Measurements from ENCODE around the gene CYBRD1.
"Not testable (repeated sequence)": the region's sequence is repeated elsewhere in the genome, so short reads cannot be mapped to it uniquely, and the experiment has no call there.

CYBRD1 gene

DNA sequence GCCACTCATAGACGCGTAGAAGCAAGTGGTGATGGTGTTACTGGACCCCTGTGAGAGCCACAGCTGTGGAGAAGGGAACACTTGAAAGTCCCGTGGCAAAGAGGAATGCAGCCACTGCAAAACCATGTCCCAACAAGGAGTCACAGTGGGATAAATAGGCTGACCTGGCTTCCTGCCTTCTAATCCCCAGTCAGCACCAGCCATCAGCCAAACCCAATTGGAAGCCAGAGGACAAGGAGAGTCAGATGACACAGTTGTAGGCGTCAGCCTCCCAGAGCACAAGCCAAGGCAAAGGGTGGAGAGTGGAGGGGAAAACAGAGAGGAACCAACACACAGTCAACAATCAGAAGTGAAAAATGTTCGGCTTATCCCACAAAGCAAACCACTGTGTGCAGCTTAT, 5.5 kb upstream of the CYBRD1 start:
- no peak for DNase-seq

DNA sequence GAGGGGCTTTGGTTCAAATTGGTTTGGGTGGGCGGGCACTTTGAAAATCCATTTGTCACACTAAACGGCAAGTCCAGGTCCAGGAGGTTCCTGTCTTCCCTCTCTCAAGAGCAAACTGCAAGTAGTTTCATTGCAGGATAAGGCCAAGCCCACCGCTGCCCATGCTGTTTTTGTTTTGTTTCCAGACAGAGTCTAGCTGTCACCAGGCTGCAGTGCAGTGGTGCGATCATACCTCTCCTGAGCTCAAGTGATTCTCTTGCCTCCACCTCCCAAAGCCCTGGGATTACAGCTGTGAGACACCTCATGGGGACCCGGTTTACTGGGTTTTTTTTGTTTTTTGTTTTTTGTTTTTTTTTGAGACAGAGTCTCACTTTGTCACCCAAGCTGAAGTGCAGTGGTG, 1.8 kb upstream of the CYBRD1 start:
- DNase-seq = no peak

DNA sequence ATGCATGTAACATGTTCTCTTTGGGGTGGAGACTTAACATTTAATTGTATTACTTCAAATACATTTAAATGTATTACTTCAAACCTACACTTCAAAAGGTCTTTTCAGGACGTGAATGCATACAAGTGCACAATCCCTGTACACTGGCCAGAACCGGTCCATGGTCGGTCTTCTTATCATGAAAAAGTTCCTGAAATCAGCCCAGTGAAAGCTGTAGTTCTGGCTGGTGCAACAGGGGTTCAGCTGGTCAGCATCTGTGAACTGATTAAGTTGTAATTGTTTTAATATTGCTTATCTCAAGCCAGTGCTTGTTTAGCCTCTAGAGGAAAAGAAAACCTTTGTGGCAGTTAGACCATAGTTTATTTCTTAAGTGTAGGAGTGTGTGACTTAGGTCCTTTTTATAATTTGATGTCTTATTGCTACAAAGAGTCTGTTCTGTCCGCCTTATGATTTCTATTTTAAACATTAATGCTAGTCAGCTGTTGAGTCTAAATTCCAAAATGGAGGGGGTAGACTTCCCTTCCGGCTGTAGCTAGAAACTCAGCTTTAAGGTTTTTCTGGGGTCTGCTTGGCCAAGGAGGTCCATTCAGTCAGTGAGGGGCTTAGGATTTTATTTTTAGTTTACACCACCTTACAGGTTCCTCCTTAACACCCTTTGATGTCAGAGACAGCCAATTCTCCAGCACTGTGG, 768 bp upstream of the CYBRD1 start:
- no peak for DNase-seq

DNA sequence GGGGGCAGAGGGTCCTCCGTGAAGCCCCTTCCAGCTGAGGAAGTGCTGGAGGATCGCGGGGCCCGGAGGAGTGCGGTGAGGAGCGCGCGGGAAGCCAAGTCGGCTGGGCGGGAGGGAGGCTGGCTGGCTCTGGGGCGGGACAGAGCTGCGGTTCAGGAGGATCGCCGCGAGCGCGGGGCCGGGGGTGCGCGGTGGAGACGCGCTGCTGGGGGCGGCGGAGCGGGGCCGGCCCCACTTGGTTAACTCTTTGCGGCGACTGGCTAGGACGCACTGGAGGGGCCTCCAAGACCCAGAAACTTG, 464 bp downstream of the CYBRD1 start:
- no peak for DNase-seq

DNA sequence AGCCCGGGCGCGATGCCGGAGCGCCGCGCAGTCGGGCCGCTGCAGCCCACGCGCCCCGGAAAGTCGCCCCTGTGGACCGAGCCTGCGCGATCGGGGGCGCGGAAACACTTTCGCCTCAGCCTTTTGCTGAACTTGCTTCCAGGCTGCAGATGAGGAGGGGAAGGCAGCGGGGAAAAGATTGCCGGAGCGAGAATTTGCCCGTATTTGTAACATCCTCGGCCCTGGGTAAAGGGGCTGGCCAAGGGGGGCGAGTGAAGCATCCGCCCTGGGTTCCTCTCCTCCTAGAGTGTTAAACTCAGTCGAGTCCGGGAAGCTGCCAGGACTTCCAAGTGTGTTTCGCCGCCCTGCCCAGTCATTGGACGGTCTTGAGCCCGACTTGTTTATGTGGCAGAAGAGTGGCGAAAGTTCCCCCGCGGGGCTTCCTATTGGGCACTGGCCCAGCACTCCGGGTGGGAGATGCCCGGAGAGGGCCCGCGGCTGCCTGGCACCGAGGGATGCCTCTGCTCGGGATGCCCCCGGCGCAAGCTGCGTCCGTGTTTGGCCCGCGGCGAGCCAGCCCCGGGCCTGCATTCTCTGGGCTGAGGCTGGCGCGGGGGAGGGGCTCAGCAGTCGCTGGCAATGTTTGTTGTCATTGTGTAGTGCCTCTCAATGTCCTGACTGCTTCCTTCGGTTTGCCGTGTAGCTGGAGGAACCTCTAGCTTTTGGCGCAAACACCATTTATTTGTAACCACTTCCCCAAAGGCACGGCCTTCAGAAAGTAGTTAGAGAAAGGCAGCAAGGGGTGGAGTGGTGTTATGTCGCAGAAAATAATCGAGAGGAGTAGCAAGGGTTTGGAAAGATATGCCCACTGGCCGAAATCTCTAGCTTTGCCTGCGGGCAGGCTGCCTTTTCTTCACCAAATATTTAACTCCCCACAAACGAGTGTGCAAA, 1.1 kb downstream of the CYBRD1 start:
- DNase-seq = no peak

DNA sequence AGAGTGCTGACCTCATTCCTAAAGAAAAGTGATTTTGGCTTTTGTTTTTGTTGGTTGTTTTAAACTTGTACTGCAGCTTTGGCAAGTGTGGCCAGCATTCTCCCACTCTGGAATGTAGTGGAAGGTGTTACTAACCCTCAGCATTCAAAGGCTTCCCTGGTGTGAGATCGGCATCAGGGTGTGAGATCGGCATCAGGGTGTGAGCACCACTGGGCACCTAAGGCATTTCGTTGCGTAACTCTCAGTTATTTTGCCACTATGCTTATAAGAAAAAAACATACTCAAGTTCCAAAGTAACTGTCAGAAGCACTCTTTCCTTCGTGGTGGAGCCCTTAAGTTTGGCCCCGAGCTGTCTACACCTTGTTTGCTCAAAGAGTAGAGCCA, 1.7 kb downstream of the CYBRD1 start:
- DNase-seq = no peak

DNA sequence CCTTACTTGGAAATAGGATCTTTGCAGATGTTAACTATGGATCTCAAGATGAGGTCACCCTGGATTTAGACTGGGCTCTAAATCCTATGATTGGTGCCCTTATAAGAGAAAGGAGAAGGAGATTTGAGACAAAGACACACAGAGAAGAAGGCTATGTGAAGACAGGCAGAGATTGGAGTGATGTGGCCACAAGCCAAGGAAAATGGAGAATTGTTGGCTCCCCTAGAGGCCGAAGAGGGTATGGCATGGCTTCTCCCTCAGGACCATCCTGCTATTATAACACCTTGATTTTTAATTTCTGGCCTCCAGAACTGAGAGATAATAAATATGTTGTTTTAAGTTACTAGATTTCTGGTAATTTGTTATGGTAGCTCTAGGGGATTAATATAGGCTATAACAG, 7.6 kb downstream of the CYBRD1 start:
- DNase-seq = no peak

DNA sequence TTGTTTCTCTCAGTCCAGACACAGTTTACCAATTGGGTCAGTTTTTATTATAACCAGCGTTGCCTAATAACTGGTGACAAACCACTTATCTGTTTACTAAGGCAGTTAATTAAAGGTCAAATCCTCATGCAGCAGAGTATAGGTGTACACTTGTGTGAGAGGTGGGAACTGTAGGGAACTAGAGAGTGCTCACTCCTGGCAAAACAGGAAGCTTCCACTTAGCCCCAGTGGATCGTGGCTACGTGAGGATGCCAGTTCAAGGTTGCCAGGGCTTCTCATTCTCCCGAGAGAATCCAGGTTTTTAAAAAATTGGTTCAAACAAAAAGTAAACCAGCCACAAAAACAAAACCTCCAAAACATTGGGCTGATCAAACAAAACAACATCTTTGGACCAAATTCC, 8.1 kb downstream of the CYBRD1 start:
- DNase-seq = no peak

DNA sequence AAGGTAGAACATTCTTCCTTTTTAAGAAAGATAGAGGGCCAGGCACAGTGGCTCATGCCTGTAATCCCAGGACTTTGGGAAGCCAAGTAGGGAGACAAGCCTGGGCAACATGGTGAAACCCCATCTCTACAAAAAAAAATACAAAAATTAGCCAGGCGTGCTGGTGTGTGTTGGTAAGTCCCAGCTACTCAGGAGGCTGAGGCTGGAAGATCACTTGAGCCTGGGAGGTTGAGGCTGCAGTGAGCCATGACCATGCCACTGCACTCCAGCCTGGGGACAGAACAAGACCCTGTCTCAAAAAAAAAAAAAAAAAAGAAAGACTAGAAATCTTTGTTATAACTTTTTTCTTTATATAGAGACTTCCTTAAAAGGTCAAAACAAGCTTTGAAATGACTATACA, 8.6 kb downstream of the CYBRD1 start:
- DNase-seq = not testable (repeated sequence)

DNA sequence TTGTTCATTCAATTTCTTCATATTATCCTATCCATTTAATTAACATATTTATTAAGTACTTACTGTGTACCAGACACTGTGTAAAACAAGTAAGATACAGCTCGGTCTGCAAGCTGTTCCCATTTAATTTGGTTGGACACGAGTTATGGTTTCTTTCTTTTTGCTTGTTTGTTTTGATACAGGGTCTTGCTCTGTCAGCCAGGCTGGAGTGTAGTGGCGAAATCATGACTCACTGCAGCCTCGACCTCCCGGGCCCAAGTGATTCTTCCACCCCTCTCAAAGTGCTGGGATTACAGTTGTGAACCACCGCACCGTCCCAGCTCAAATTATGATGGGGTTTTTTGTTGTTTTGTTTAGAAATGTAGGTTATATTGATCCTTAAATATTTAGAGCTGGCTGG, 9.0 kb downstream of the CYBRD1 start:
- DNase-seq = no peak

DNA sequence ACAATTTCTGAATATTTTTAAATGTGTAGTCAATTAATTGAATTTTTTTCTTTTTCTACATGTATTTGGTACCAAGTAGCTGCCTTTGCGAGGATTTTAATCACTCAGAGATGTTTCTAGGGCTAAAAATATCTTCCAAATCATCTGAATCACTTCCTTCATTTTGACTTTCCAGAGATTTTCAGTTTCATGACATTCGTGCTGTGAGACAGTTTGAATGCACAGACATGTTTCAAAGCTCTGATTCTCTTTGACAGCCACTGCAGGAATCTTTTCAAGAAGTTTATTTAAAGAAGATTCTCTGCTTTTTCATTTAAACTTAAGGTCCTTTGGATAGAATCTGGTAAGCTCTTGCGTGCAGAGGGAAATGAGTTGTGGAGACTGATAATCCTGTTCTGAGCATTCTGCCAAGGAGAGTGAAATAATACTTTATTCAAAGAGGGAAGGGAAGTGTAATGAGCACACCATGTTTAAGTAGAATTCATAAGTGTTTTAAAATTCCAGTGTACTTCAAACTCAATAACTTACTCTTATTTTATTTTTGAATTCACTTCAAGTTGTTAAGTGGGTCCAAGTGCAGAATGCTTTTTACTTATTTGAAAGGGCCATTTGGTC, 9.7 kb downstream of the CYBRD1 start:
- DNase-seq = no peak

DNA sequence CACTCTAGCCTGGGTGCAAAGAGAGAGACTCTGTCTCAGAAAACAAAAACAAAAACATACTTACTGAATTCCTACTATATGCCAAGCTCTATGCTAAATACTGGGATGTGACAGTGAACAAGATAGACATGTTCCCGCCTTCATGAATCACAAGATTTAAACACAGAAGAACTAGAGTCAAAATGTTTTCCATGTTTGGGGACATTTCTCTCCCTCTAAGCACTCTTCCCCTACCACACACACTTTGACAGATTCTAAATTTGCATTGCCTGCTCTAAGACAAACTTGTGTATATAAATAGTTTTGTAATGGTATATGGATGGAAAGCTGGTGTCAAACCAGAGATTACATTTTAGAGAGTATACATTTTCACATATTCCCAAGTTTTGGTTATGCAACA, 11.1 kb downstream of the CYBRD1 start:
- DNase-seq = no peak

DNA sequence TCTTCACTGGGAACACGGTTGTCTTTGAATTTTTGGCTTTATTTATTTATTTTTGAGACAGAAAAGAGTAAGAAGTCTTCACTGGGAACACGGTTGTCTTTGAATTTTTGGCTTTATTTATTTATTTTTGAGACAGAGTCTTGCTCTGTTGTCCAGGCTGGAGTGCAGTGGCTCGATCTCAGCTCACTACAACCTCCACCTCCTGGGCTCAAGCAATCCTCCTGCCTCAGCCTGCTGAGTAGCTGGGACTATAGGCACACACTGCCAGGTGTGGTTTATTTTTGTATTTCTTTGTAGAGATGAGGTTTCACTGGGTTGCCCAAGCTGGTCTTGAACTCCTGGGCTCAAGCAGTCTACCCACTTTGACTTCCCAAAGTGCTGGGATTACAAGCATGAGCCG, 13.3 kb downstream of the CYBRD1 start:
- DNase-seq = not testable (repeated sequence)

DNA sequence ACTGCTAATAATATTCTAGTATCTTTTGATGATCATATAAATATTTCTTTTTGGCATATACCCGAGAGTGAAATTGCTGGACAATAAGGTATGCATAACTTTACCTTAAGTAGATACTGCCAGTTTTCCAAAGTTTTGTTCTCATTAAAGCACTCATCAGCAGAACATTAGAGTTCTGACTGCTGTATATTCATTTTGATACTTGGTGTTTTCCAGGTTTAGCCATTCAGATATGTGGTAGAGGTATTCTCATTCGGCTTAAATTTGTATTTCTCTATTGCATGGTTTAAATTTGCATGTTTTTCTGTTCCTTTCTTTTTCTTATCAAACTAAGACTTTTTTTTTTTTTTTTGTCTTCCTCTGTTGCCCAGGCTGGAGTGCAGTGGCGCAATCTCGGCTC, 18.2 kb downstream of the CYBRD1 start:
- DNase-seq = no peak

DNA sequence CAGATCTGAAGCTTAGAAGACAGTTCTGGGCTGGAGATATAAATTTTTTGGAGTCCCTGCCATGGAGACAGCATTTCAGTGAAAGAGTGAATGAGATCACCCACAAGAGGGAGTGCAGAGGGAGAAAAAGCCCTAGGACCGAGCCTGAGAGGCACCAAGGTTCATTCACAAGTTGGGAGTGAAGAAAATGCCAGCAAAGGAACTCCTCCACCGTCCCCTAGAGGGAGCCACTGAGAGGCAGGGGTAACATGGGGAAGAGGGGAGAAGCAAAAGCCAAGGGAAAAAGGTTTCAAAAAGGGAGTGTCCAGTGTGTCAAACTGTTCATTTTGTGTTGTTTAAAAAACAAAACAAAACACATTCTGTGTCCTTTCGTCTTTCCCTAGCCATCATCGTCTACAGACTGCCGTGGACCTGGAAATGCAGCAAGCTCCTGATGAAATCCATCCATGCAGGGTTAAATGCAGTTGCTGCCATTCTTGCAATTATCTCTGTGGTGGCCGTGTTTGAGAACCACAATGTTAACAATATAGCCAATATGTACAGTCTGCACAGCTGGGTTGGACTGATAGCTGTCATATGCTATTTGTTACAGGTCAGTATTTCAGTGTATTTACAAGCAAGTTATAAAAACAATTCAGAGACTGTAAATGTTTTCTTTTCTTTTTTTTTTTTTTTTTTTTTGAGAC, 19.1 kb downstream of the CYBRD1 start:
- no peak for DNase-seq

DNA sequence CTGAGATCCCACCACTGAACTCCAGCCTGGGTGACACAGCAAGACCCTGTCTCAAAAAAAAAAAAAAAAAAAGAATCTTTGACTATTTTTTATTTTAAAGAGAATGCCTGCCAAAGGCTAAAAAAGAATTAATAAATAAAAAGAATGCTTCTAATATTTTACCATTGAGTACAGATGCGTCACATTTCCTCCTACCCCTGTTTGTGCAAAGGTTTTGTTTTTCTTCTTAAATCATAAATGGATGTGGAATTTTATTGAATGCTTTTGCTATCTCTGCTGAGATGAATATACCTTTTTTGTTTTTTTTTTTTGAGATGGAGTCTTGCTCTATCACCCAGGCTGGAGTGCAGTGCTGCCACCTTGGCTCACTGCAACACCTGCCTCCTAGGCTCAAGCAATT, 22.8 kb downstream of the CYBRD1 start:
- DNase-seq = no peak

DNA sequence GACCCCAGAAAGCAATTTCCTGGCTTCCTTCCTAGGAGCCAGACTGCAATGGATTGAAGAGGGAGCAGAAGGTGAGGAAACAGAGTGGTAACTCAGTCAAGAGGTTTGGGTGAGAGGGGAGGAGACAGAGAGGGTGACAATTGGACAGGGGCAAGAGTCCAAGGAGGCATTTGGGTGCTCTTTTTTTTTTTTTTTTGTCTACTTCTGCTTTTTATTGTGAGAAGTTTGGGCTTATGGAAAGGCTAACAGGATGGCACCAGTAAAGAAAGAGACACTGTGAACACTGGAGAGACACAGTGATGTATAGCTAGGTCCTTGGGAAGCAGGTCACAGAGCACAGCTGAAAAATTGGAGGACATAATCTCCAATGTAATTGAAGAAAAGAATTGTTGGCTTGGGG, 25.0 kb downstream of the CYBRD1 start:
- DNase-seq = no peak

DNA sequence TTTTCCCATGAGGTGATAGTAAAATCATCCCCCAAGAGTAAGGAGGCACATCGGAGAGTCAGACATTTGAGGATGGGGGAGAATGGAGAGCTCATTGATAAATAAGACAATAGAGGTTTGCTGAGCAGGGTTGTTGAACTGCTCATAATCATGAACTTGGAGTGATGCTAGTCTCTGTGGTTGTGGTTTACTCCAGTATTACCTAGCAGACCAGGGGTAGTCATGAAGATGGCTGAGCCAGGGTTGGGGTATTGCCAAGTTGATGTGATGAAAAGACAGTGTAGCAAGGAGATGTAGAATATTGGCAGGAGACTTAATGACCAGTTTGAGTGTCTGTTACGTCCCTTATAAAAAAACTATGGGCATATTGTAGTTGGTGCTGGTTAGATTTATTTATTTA, 25.4 kb downstream of the CYBRD1 start:
- DNase-seq = no peak

DNA sequence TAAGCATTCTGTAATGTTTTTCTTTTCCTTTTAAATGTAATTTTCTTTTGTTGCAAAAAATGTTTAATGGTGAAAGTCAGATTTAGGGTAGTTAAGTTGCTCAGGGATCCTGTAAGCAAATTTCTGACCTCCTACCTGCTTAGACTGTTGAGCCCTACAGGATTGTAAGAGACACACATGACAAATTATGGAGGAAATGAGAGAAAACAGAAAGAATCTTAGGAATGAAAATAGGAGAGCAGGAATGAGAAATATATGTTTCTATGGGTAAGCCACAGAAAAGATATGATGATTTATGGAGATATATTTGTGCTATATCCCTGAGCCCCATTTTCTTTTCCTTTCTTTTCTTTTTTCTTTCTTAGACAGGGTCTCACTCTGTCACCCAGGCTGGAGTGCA, 28.3 kb downstream of the CYBRD1 start:
- no peak for DNase-seq

DNA sequence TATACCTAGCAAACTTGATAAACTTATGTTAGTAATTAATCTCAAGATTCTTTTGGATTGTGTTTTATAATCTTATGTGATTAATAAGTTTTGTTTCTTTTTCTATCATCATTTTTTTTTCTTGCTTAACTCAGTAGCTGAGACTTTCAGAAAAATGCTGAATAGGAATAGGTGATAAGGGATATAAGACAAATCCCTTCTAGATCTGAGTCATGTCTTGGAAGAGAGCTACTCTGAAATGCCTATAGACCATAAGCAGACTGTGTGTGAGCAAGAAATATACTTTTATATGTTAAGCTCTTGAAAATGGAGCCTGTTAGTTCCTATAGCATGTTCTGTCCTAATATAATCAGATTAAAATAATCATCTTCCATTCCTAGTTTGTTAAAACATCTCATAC, 29.6 kb downstream of the CYBRD1 start:
- DNase-seq = no peak

DNA sequence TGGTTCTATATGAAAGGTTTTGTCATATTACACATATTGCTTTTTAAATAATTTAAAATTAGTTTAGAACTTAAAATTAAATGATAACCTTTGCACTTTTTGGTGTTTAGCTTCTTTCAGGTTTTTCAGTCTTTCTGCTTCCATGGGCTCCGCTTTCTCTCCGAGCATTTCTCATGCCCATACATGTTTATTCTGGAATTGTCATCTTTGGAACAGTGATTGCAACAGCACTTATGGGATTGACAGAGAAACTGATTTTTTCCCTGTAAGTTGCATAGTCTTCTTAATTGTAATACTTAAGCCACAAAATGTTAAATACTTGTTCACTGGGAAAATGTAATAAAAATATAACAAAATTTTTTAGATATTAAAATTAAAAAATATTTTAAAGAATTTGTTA, 31.0 kb downstream of the CYBRD1 start:
- no peak for DNase-seq

DNA sequence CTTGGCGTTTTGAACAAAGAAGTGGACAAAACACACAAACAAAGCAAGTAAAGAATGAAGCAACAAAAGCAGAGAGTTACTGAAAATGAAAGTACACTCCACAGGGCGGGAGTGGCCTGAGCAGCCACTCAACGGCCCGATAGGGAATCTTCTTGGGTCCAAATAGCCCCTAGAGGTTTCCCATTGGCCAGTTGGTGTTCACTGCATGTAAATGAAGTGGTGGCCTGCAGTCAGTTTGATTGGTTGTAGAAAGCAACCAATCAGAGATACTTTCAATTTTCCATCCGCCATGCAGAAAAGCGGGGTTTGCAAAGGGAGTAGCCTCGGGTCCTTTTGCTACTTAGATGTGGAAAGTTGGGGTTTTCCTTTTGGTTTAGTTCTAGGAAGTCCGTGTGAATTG, 31.6 kb downstream of the CYBRD1 start:
- no peak for DNase-seq

DNA sequence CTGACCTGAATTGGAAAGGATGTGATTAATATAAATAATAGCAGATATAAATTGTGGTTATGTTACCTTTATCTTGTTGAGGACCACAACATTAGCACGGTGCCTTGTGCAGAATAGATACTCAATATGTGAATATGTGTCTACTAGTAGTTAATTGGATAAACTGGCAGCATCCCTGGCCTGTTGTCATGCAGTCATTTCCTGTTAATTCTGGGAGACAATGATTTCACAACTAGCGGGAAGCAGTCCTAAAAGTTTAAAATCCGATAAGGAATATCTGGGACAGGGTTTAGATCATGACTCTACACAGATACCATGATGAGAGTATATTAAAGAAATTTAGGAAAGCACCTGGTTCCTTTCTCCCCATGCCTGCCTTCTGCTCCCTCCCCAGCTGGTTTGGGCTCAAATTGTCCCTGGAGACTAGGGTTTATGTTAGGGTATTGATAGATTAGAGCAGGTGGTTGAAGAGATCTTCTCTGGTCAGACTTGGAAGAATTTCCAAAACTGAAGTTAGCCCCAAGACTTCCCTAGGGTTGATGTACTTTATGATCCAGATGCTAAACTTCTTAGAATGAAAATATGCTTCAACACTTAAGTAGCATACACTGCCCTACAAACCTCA, 32.8 kb downstream of the CYBRD1 start:
- DNase-seq = no peak

Measured in NCI-H345 (cell line).